Measurements from ENCODE around the gene KAZN.

Gene KAZN

DNA sequence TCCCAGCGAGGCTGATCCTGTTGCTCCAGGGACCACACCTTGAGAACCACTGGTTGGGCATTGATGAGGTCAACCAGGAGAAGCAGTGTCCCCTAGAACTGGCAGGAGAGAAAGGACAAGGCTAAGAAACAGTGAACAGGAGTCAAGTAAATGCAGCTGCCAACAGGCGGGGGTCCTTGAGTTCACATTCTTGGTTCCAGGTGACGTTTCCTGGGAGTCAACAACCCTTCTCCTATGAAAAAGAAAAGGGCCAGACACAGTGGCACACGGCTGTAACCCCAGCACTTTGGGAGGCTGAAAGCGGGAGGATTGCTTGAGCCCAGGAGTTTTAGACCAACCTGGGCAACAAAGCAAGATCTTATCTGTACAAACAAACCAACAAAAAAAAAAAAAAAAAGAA is 98.3 kb downstream of the KAZN start:
- TF ChIP-seq ISL1 (CRISPR knock-in tag; IDR thresholded peaks at IDR 0.05) (no peak), OSR1 (CRISPR knock-in tag; IDR thresholded peaks at IDR 0.05) (no peak), GLIS3 (CRISPR knock-in tag; IDR thresholded peaks at IDR 0.05) (no peak), ZNF565 (CRISPR knock-in tag; conservative IDR thresholded peaks at IDR 0.05; ENCODE audit: low read depth) (no peak), BACH2 (CRISPR knock-in tag; IDR thresholded peaks at IDR 0.05; ENCODE audit: borderline replicate concordance) (no peak), SNAI2 (CRISPR knock-in tag; IDR thresholded peaks at IDR 0.05) (no peak), ZFP30 (CRISPR knock-in tag; IDR thresholded peaks at IDR 0.05) (no peak), ZFP3 (CRISPR knock-in tag; IDR thresholded peaks at IDR 0.05) (no peak)
- TF ChIP-seq, protein P1, sequence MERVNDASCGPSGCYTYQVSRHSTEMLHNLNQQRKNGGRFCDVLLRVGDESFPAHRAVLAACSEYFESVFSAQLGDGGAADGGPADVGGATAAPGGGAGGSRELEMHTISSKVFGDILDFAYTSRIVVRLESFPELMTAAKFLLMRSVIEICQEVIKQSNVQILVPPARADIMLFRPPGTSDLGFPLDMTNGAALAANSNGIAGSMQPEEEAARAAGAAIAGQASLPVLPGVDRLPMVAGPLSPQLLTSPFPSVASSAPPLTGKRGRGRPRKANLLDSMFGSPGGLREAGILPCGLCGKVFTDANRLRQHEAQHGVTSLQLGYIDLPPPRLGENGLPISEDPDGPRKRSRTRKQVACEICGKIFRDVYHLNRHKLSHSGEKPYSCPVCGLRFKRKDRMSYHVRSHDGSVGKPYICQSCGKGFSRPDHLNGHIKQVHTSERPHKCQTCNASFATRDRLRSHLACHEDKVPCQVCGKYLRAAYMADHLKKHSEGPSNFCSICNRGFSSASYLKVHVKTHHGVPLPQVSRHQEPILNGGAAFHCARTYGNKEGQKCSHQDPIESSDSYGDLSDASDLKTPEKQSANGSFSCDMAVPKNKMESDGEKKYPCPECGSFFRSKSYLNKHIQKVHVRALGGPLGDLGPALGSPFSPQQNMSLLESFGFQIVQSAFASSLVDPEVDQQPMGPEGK (CRISPR knock-in tag; IDR thresholded peaks at IDR 0.05; ENCODE audit: borderline replicate concordance), result no peak
- TF ChIP-seq, protein P2, sequence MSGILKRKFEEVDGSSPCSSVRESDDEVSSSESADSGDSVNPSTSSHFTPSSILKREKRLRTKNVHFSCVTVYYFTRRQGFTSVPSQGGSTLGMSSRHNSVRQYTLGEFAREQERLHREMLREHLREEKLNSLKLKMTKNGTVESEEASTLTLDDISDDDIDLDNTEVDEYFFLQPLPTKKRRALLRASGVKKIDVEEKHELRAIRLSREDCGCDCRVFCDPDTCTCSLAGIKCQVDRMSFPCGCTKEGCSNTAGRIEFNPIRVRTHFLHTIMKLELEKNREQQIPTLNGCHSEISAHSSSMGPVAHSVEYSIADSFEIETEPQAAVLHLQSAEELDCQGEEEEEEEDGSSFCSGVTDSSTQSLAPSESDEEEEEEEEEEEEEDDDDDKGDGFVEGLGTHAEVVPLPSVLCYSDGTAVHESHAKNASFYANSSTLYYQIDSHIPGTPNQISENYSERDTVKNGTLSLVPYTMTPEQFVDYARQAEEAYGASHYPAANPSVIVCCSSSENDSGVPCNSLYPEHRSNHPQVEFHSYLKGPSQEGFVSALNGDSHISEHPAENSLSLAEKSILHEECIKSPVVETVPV (CRISPR knock-in tag; IDR thresholded peaks at IDR 0.05), result no peak
- ATAC-seq, result no peak

DNA sequence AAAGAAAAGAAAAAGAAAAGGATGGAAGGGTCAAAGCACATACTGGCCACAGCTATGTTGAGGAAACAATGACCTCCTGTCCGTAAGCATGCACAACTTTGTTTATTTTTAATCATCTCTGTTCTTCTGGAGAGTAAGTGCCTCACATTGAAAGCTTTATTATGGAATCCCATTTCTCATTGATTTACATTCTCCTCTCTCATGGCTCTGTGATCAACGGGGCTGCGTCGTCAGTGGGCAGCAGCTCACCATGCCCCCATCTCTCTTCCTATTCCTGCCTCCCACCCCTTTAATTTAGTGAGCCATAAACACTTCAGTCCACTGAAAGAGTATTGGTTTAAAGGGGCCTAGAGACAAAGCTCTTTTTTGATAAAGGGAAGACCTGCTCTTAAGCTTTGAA is 98.9 kb downstream of the KAZN start:
- no peak for ATAC-seq
- TF ChIP-seq SNAI2 (CRISPR knock-in tag; IDR thresholded peaks at IDR 0.05) (no peak), ZC3H10 (CRISPR knock-in tag; IDR thresholded peaks at IDR 0.05) (no peak), PPARA (CRISPR knock-in tag; IDR thresholded peaks at IDR 0.05; ENCODE audit: borderline replicate concordance) (no peak), CSDC2 (CRISPR knock-in tag; IDR thresholded peaks at IDR 0.05) (no peak), ZNF8 (CRISPR knock-in tag; IDR thresholded peaks at IDR 0.05) (no peak), TCF4 (CRISPR knock-in tag; IDR thresholded peaks at IDR 0.05; ENCODE audit: borderline replicate concordance) (no peak), ARNTL (CRISPR knock-in tag; IDR thresholded peaks at IDR 0.05; ENCODE audit: borderline replicate concordance, low read depth) (no peak), OSR1 (CRISPR knock-in tag; IDR thresholded peaks at IDR 0.05) (no peak), ISL1 (CRISPR knock-in tag; IDR thresholded peaks at IDR 0.05) (no peak), ESRRG (CRISPR knock-in tag; IDR thresholded peaks at IDR 0.05) (no peak), TOX (CRISPR knock-in tag; IDR thresholded peaks at IDR 0.05; ENCODE audit: borderline replicate concordance) (no peak), ZNF565 (CRISPR knock-in tag; conservative IDR thresholded peaks at IDR 0.05; ENCODE audit: low read depth) (no peak), ZFP3 (CRISPR knock-in tag; IDR thresholded peaks at IDR 0.05) (no peak), ZFP30 (CRISPR knock-in tag; IDR thresholded peaks at IDR 0.05) (no peak), GLIS3 (CRISPR knock-in tag; IDR thresholded peaks at IDR 0.05) (no peak)
- TF ChIP-seq, protein P3, sequence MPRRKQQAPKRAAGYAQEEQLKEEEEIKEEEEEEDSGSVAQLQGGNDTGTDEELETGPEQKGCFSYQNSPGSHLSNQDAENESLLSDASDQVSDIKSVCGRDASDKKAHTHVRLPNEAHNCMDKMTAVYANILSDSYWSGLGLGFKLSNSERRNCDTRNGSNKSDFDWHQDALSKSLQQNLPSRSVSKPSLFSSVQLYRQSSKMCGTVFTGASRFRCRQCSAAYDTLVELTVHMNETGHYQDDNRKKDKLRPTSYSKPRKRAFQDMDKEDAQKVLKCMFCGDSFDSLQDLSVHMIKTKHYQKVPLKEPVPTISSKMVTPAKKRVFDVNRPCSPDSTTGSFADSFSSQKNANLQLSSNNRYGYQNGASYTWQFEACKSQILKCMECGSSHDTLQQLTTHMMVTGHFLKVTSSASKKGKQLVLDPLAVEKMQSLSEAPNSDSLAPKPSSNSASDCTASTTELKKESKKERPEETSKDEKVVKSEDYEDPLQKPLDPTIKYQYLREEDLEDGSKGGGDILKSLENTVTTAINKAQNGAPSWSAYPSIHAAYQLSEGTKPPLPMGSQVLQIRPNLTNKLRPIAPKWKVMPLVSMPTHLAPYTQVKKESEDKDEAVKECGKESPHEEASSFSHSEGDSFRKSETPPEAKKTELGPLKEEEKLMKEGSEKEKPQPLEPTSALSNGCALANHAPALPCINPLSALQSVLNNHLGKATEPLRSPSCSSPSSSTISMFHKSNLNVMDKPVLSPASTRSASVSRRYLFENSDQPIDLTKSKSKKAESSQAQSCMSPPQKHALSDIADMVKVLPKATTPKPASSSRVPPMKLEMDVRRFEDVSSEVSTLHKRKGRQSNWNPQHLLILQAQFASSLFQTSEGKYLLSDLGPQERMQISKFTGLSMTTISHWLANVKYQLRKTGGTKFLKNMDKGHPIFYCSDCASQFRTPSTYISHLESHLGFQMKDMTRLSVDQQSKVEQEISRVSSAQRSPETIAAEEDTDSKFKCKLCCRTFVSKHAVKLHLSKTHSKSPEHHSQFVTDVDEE (CRISPR knock-in tag; IDR thresholded peaks at IDR 0.05), result no peak

- ATAC-seq, result no peak
- TF ChIP-seq RARB (CRISPR knock-in tag; IDR thresholded peaks at IDR 0.05), result no peak
- TF ChIP-seq TCF4 (CRISPR knock-in tag; IDR thresholded peaks at IDR 0.05; ENCODE audit: borderline replicate concordance), result no peak
- TF ChIP-seq PPARA (CRISPR knock-in tag; IDR thresholded peaks at IDR 0.05; ENCODE audit: borderline replicate concordance), result no peak
- no peak for TF ChIP-seq ZNF8 (CRISPR knock-in tag; IDR thresholded peaks at IDR 0.05)
- TF ChIP-seq ISL1 (CRISPR knock-in tag; IDR thresholded peaks at IDR 0.05), result no peak
- TF ChIP-seq, protein P3 (CRISPR knock-in tag; IDR thresholded peaks at IDR 0.05), result no peak
- TF ChIP-seq TOX (CRISPR knock-in tag; IDR thresholded peaks at IDR 0.05; ENCODE audit: borderline replicate concordance), result no peak
- no peak for TF ChIP-seq ESRRG (CRISPR knock-in tag; IDR thresholded peaks at IDR 0.05)
- no peak for TF ChIP-seq ZNF70 (CRISPR knock-in tag; IDR thresholded peaks at IDR 0.05)
- TF ChIP-seq CSDC2 (CRISPR knock-in tag; IDR thresholded peaks at IDR 0.05), result no peak
- no peak for TF ChIP-seq ZFP30 (CRISPR knock-in tag; IDR thresholded peaks at IDR 0.05)
- TF ChIP-seq ZFP3 (CRISPR knock-in tag; IDR thresholded peaks at IDR 0.05), result no peak
- TF ChIP-seq, protein P2 (CRISPR knock-in tag; IDR thresholded peaks at IDR 0.05), result no peak
- TF ChIP-seq, protein P1 (CRISPR knock-in tag; IDR thresholded peaks at IDR 0.05; ENCODE audit: borderline replicate concordance), result no peak
- no peak for TF ChIP-seq ZNF565 (CRISPR knock-in tag; conservative IDR thresholded peaks at IDR 0.05; ENCODE audit: low read depth)
- TF ChIP-seq, protein P4, sequence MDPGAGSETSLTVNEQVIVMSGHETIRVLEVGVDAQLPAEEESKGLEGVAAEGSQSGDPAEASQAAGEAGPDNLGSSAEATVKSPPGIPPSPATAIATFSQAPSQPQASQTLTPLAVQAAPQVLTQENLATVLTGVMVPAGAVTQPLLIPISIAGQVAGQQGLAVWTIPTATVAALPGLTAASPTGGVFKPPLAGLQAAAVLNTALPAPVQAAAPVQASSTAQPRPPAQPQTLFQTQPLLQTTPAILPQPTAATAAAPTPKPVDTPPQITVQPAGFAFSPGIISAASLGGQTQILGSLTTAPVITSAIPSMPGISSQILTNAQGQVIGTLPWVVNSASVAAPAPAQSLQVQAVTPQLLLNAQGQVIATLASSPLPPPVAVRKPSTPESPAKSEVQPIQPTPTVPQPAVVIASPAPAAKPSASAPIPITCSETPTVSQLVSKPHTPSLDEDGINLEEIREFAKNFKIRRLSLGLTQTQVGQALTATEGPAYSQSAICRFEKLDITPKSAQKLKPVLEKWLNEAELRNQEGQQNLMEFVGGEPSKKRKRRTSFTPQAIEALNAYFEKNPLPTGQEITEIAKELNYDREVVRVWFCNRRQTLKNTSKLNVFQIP (CRISPR knock-in tag; IDR thresholded peaks at IDR 0.05; ENCODE audit: borderline replicate concordance, low read depth), result no peak
- TF ChIP-seq BACH2 (CRISPR knock-in tag; IDR thresholded peaks at IDR 0.05; ENCODE audit: borderline replicate concordance), result no peak
- no peak for TF ChIP-seq SNAI2 (CRISPR knock-in tag; IDR thresholded peaks at IDR 0.05)
Measured at GRCh38 chr1:14698314-14698713, 99.8 kb downstream of the KAZN start.
